ENCODE results near the gene ZDHHC8. TPM values are rescaled to one million over a fixed set of nuclear protein-coding genes. Genes with fewer than 3 reads are reported as not detected.

Gene ZDHHC8
- total and polyA plus RNA-seq, 9 donors, result 5.1 to 77.4 (median 58.9) TPM

DNA sequence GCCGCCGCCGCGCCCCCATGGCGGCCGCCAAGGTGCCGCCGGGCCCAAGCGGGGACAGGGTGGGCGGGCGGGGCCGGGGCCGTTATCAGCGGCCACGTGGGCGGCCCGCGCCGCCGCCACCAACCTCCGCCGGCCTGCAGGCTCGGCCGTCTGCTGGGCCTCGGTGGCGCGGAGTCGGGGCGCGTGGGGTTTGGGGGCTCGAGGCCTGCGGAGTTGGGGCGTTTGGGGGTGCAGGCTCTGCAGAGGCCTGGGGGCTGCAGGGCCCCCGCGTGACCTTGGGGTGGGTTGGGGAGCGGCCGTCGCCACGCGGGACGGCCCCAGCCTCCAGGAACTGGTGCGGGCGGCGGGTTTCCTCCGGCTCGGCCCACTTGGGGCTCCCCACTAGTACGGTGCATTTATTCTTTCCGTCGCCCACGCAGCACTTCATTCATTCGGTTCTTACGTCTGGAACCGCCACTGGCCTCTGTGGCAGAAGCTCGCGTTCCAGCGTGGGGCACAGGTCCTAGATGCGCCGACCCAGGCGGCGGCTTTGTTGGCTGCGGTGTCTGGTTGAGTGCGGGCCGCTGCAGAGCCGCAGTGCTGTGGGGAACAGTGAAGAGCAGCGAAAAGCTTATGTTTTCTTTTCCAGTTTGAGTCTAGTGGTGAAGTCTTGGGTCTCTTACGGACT is 13.8 kb upstream of the ZDHHC8 start:
- intact Hi-C loops (cut with DNase I), result loop anchor here in 1 of 4 donors (10.0 kb wide), 1 partner anchor 153 kb away; no protein-coding TSS in a partner anchor

DNA sequence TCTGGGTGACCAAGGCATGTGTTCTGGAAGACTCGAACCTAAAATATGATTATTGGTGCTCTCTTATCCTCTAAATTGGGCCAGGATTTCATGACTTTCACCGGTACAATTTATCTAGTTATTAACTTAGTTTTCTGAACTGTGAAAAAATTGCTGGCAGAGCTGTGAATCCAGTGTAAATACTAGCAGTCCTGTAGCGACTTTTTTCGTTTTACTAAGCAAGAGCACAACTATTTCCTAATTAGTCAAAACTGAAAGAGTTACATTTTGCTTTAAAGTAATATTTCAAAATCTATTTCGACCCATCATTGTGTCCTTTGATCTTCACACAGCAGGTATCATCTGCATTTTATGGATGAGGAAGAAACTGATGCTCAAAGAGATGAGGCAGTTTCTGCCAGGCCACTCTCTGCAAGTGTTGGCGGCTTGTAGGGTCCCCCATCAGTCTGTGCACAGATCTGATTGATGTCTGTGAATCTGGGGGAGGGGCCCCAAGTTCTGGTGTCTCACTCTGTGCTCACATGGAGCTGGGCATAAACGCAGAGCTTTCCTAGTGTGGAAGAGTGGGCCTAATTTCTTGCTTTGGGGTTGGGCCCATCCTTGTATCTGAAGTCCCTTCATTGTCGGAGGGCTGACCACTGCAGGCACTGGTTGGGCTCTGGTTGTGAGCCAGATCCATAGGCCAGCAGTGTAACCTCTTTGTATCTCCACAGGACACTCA is 13.1 kb upstream of the ZDHHC8 start:
- Histone ChIP-seq H3K4me3 (peak overlapping the region; percentile 81), H3K27ac (no peak overlapping the region), H3K27me3 (no peaks in the 10 kb centered on the region), H3K4me1 (ENCODE audit: insufficient read depth) (peaks cover 10% of the 10 kb centered on the region), H3K36me3 (no peaks in the 10 kb centered on the region), H3K9me3 (no peaks in the 10 kb centered on the region)
- DNase-seq, result peak in 1 of 5 donors; percentile 18
- 10 to 14% (median 13%) methylated on average over 8 of the region's 8 CpGs for WGBS, 3 donors
- TF ChIP-seq EP300 (IDR thresholded peaks at IDR 0.05) (no peak), POLR2A (IDR thresholded peaks at IDR 0.05) (no peak)
- TF ChIP-seq, protein P1, sequence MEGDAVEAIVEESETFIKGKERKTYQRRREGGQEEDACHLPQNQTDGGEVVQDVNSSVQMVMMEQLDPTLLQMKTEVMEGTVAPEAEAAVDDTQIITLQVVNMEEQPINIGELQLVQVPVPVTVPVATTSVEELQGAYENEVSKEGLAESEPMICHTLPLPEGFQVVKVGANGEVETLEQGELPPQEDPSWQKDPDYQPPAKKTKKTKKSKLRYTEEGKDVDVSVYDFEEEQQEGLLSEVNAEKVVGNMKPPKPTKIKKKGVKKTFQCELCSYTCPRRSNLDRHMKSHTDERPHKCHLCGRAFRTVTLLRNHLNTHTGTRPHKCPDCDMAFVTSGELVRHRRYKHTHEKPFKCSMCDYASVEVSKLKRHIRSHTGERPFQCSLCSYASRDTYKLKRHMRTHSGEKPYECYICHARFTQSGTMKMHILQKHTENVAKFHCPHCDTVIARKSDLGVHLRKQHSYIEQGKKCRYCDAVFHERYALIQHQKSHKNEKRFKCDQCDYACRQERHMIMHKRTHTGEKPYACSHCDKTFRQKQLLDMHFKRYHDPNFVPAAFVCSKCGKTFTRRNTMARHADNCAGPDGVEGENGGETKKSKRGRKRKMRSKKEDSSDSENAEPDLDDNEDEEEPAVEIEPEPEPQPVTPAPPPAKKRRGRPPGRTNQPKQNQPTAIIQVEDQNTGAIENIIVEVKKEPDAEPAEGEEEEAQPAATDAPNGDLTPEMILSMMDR (IDR thresholded peaks at IDR 0.05), result no peak
- intact Hi-C loops (cut with DNase I), result loop anchor here in 1 of 4 donors (10.0 kb wide), 1 partner anchor 154 kb away; no protein-coding TSS in a partner anchor

More for the DNA sequence above, 13.8 kb upstream of the ZDHHC8 start:
- Histone ChIP-seq H3K4me1 (ENCODE audit: insufficient read depth) (peaks cover 10% of the 10 kb centered on the region), H3K27me3 (no peaks in the 10 kb centered on the region), H3K4me3 (peak overlapping the region; percentile 81), H3K27ac (peak overlapping the region; percentile 34 to 55), H3K36me3 (no peaks in the 10 kb centered on the region), H3K9me3 (no peaks in the 10 kb centered on the region)
- peak in 4 of 5 donors; percentile 38 to 67 (median 66) for DNase-seq
- 0% methylated on average over 39 to 66 of the region's 66 CpGs for WGBS, 3 donors
- TF ChIP-seq, protein P1 (IDR thresholded peaks at IDR 0.05), result no peak
- TF ChIP-seq EP300 (IDR thresholded peaks at IDR 0.05) (no peak), POLR2A (IDR thresholded peaks at IDR 0.05) (no peak)

DNA sequence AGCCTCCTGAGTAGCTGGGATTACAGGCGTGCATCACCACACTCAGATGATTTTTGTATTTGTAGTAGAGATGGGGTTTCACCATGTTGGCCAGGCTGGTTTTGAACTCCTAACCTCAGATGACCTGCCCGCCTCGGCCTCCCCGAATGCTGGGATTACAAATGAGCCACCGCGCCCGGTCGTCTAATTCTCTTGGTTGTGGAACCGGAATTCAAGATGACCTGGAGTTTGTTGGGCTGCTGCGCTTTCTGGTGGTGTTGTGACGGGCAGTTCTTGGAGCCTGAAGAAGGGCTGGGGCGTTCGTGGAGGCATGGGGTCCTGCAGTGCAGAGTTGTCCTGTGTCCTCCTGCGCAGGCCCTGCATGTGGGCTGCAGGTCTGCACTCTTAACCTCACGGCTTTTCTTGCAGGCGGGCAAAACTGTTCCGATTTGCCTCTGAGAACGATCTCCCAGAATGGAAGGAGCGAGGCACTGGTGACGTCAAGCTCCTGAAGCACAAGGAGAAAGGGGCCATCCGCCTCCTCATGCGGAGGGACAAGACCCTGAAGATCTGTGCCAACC is 9.7 kb upstream of the ZDHHC8 start:
- DNase-seq, result no peak
- no peak overlapping the region for H3K27ac ChIP-seq
- intact Hi-C loops (cut with DNase I), result loop anchor here in 1 of 4 donors (10.0 kb wide), 1 partner anchor 147 kb away; no protein-coding TSS in a partner anchor
- no peaks in the 10 kb centered on the region for H3K36me3 ChIP-seq
- no peak overlapping the region for H3K4me3 ChIP-seq
- WGBS, 3 donors, result 91 to 93% (median 92%) methylated on average over 22 of the region's 22 CpGs
- H3K4me1 ChIP-seq (ENCODE audit: insufficient read depth), result peaks cover 3% of the 10 kb centered on the region
- no peaks in the 10 kb centered on the region for H3K9me3 ChIP-seq
- H3K27me3 ChIP-seq, result no peaks in the 10 kb centered on the region
- TF ChIP-seq POLR2A (IDR thresholded peaks at IDR 0.05) (no peak), EP300 (IDR thresholded peaks at IDR 0.05) (no peak)
- TF ChIP-seq, protein P1 (IDR thresholded peaks at IDR 0.05), result no peak

DNA sequence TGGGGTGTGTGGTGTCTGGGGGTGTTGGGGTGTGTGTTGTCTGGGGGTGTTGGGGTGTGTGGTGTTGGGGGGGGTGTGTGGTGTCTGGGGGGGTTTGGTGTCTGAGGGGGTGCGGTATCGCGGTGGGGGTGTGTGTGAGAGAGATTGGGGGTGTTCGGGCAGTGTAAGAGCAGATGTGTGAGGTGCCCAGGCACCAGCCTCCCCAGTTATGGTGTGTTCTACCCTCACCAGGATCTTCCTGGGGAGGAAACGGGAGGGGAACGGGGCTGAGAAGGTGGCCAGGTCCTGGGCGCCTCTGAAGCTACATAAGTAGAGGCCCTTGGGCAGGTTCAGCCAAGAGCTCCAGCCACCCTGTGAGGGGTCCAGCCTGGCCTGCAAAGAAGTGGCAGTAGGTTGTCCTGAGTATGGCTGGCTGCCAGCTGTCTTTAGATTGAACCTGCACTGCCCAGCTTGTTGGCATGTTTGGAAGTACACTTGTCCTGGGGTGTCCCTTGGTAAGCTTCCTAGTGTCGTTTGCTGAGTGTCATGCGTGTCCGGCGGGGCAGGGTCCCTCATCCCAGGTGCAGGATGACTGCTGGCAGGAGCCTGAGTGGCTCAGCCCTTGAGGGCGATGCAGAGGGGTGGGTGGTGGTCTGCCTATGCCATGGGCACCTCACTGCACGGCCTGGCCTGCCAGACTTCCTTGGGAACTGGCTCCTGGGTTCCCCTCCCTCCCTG is 8.1 kb upstream of the ZDHHC8 start:
- WGBS, 3 donors, result 90 to 94% (median 92%) methylated on average over 12 to 13 of the region's 13 CpGs
- intact Hi-C loops (cut with DNase I), result loop anchor here in 1 of 4 donors (10.0 kb wide), 1 partner anchor 149 kb away; no protein-coding TSS in a partner anchor
- Histone ChIP-seq H3K4me3 (no peak overlapping the region), H3K4me1 (ENCODE audit: insufficient read depth) (peaks cover 3% of the 10 kb centered on the region), H3K27me3 (no peaks in the 10 kb centered on the region), H3K36me3 (no peaks in the 10 kb centered on the region), H3K27ac (no peak overlapping the region), H3K9me3 (no peaks in the 10 kb centered on the region)
- no peak for TF ChIP-seq POLR2A (IDR thresholded peaks at IDR 0.05)
- TF ChIP-seq, protein P1 (IDR thresholded peaks at IDR 0.05), result no peak
- no peak for TF ChIP-seq EP300 (IDR thresholded peaks at IDR 0.05)
- no peak for DNase-seq
